Type B pancreatic cell (in vitro differentiated cells): ENCODE data around the gene PYDC1. TPM values are rescaled to one million over a fixed set of nuclear protein-coding genes. Genes with fewer than 3 reads are reported as not detected.

Source experiments
- DNase-seq: peaks from one replicate; pipeline ENCODE4 v3.0.0; 2021; ENCODE audit warnings: mixed read lengths; ENCODE audit not compliant: unreplicated experiment; ENCODE audit errors: extremely low spot score
- H3K27ac Mint-ChIP-seq: 2 replicates; pipeline ENCODE4 v1.8.0; 2021; ENCODE audit warnings: mild to moderate bottlenecking, mixed read lengths
- H3K27me3 Mint-ChIP-seq: 2 replicates; pipeline ENCODE4 v1.8.0; 2021; ENCODE audit warnings: mixed read lengths
- H3K36me3 Mint-ChIP-seq: 2 replicates; pipeline ENCODE4 v1.8.0; 2021; ENCODE audit warnings: mixed read lengths
- H3K4me1 Mint-ChIP-seq: one replicate; pipeline ENCODE4 v1.8.0; 2021; ENCODE audit warnings: mixed read lengths; ENCODE audit not compliant: unreplicated experiment
- H3K4me3 Mint-ChIP-seq: 2 replicates; pipeline ENCODE4 v1.8.0; 2021; ENCODE audit warnings: mild to moderate bottlenecking, mixed read lengths
- H3K9me3 Mint-ChIP-seq: 2 replicates; pipeline ENCODE4 v1.8.0; 2021; ENCODE audit warnings: mixed read lengths
- total RNA-seq: library from RNA; stranded (reverse); gene quantifications from 2 replicates; pipeline ENCODE4 v1.2.1, GENCODE V29; 2021; ENCODE audit warnings: low replicate concordance
- TF ChIP-seq, protein P1 (sequence below): fragments of 200-600 bp; sonication (generic); conservative IDR thresholded peaks from 2 replicates; pipeline ENCODE4 v1.5.0; 2021; ENCODE audit warnings: antibody characterized with exemption, mild to moderate bottlenecking

PYDC1 gene
- total RNA-seq, 1 donor from 2014 or later = not detected

DNA sequence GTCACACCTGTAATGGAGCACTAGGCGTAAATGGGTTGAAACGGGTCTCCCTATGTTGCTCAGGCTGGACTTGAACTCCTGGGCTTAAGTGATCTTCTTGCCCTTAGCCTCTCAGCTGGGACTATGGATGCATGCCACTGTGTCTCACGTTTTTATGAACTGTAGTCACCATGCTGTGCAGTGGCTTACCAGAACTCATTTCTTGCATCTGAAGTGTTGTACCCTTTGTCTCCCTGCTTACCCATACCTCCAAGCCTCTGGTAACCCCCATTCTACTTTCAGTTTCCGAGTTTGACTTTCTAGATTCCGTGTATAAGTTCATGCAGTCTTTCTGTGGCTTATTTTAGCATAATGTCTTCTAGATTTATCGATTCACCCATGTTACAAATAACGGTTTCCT, 22.0 kb downstream of the PYDC1 start:
- H3K36me3 Mint-ChIP-seq = peaks cover 55% of the 10 kb centered on the region
- no peaks in the 10 kb centered on the region for H3K9me3 Mint-ChIP-seq
- H3K27ac Mint-ChIP-seq = peak overlapping the region; percentile 23
- no peak for DNase-seq
- no peaks in the 10 kb centered on the region for H3K4me1 Mint-ChIP-seq
- peaks cover 9% of the 10 kb centered on the region for H3K27me3 Mint-ChIP-seq
- no peak overlapping the region for H3K4me3 Mint-ChIP-seq
- TF ChIP-seq, protein P1, sequence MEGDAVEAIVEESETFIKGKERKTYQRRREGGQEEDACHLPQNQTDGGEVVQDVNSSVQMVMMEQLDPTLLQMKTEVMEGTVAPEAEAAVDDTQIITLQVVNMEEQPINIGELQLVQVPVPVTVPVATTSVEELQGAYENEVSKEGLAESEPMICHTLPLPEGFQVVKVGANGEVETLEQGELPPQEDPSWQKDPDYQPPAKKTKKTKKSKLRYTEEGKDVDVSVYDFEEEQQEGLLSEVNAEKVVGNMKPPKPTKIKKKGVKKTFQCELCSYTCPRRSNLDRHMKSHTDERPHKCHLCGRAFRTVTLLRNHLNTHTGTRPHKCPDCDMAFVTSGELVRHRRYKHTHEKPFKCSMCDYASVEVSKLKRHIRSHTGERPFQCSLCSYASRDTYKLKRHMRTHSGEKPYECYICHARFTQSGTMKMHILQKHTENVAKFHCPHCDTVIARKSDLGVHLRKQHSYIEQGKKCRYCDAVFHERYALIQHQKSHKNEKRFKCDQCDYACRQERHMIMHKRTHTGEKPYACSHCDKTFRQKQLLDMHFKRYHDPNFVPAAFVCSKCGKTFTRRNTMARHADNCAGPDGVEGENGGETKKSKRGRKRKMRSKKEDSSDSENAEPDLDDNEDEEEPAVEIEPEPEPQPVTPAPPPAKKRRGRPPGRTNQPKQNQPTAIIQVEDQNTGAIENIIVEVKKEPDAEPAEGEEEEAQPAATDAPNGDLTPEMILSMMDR = no peak

DNA sequence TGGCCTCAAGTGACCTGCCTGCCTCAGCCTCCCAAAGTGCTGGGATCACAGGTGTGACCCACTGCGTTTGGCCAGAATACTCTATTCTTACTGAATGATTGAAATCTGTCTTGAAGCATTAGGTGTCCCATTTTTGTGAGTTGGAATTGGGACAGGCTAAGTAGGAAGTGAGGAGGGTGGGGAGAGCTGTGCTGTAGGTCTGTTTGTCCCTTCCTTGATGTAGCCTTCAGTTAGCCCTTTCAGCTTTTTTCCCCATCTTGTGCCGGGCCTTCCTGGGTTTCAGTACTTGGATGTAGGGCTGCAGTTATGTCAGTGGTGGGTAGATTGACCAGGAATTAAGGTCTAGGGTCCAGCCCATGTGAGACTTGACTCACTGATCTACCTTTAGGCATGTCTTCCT, 23.1 kb downstream of the PYDC1 start:
- no peak for DNase-seq
- no peak overlapping the region for H3K27ac Mint-ChIP-seq
- H3K4me3 Mint-ChIP-seq = no peak overlapping the region
- no peaks in the 10 kb centered on the region for H3K9me3 Mint-ChIP-seq
- TF ChIP-seq, protein P1 = no peak
- H3K27me3 Mint-ChIP-seq = no peaks in the 10 kb centered on the region
- peaks cover 55% of the 10 kb centered on the region for H3K36me3 Mint-ChIP-seq
- no peaks in the 10 kb centered on the region for H3K4me1 Mint-ChIP-seq

DNA sequence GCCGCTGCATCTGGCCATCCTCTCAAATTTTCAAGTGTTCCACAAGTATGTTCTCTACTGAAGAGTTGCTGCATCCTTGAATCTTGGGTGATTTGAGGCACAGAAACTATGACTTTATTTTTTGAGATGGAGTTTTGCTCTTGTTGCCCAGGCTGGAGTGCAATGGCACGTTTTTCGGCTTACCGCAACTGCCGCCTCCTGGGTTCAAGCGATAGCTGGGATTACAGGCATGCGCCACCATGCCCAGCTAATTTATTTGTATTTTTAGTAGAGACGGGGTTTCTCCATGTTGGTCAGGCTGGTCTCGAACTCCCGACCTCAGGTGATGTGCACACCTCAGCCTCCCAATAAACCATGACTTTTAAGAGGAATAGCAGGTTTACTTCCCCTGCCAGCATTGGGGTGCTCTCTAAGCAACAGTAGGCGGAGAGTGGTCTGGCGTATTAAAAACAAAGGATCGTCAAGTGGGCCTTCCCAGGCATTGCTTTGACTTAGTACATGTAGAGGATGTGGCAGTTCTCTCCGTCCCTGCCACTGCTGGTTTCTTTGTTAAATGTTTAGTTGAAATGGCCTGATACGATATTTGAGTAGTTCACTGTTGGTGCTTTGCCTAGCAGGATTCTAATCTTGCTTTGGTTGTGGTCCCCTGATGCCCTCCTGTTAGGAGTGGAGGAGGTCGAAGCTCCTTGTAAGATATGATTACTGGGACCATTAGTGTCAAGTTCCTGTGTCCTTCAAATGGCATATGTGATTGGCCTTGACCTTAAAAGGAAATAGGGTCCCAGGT, 23.9 kb downstream of the PYDC1 start:
- Mint-ChIP-seq H3K4me1 (no peaks in the 10 kb centered on the region), H3K9me3 (no peaks in the 10 kb centered on the region), H3K4me3 (no peak overlapping the region), H3K27ac (peak overlapping the region; percentile 21), H3K36me3 (peaks cover 58% of the 10 kb centered on the region), H3K27me3 (no peaks in the 10 kb centered on the region)
- DNase-seq = no peak
- TF ChIP-seq, protein P1 = no peak

DNA sequence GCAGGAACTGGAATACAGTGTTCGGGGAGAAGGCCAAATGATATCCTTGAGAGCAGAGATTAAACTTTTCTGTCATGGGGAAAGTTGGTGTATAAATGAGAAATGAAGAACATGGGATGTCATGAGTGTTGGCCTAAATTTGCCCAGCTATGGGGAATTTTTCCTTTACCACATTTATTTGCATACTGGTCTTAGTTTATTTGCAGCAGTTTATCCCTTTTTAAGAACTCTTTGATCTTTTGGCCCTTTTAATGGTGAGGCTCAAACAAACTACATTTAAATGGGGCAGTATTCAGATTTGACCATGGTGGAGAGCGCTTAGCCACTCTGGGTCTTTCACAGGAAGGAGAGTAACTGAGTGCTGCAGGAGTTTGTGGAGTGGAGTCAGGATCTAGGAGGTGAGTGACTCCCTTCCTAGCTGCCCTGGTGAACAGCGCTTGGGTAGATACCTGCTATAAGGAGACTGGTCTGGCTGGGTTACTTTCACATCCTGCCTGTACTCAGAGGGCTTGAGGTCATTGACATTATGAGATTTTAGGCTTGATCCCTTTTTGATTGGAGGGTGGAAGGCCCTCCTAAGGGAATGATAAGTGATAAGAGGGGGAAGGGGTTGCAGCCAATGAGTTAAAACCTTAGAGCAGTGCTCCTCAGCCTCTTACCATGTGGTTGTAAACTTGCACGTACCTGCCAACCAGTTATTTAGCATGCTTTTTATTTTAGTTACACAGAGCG, 25.1 kb downstream of the PYDC1 start:
- Mint-ChIP-seq H3K4me1 (no peaks in the 10 kb centered on the region), H3K9me3 (no peaks in the 10 kb centered on the region), H3K27me3 (no peaks in the 10 kb centered on the region), H3K27ac (peak overlapping the region; percentile 17), H3K4me3 (no peak overlapping the region), H3K36me3 (peaks cover 69% of the 10 kb centered on the region)
- DNase-seq = no peak
- TF ChIP-seq, protein P1 = no peak

DNA sequence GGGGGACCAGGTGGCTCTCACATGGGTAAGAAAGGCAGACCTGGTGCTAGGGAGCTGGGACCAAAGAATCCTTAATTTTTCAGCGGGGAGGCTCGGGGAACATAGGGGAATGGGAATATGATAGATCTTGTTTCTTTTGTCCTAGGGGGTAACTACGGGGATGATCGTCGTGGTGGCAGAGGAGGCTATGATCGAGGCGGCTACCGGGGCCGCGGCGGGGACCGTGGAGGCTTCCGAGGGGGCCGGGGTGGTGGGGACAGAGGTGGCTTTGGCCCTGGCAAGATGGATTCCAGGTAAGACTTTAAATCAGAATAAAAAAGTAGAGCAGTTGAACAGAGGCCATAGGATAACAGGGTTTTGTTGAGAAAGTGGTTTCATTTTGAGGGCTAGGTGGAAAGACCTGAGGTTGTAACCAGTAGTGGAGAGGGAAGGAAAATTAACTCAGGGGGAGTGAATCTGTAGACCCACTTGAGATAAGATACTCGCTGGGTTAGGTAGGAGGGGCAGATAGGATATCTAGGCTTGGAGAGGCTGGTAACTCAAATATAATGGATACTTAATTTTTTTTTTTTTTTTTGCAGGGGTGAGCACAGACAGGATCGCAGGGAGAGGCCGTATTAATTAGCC, 26.0 kb downstream of the PYDC1 start:
- Mint-ChIP-seq H3K4me1 (peaks cover 5% of the 10 kb centered on the region), H3K27ac (peak overlapping the region; percentile 72), H3K4me3 (no peak overlapping the region), H3K9me3 (no peaks in the 10 kb centered on the region), H3K36me3 (peaks cover 73% of the 10 kb centered on the region), H3K27me3 (no peaks in the 10 kb centered on the region)
- no peak for DNase-seq
- TF ChIP-seq, protein P1 = no peak
